K562 (cell line): ENCODE results near the gene EIF4EBP2. TPM values are rescaled to one million over a fixed set of nuclear protein-coding genes. Genes with fewer than 3 reads are reported as not detected.

Source experiments
- ATAC-seq: fragments of 200-7000 bp; cut with Tn5 transposase; 3 replicates; pipeline ENCODE4 v1.9.1; 2020; ENCODE audit warnings: moderate library complexity
- BruUV-seq: library from RNA; stranded (reverse); fragments of 400-500 nt; replicated peaks from 2 replicates; lab custom pipeline; 2021; lab: Mats Ljungman, UMichigan
- CTCF ChIA-PET: fragments of 300-600 bp; formaldehyde crosslinking; extraction: SDS; loops from one replicate; lab custom pipeline; 2021; ENCODE audit warnings: low intra/inter-chr PET ratio; lab: Yijun Ruan, JAX
- POLR2A ChIA-PET: fragments of 300-600, 350-650 bp; sonication (Branson Sonifier 250); formaldehyde crosslinking; extraction: SDS; loops from one replicate; lab custom pipeline; 2021; ENCODE audit warnings: antibody characterized with exemption, inconsistent platforms; lab: Yijun Ruan, JAX
- DNase-seq, 4 experiments: peaks; one replicate each; pipeline versions ENCODE4 v3.0.0 to v3.0.0-alpha.2; 2011 to 2018; ENCODE audit warnings: low spot score in 3 of 4, mixed read lengths in 3 of 4; ENCODE audit errors: extremely low read depth in 1 of 4
- FAIRE-seq: peaks from 2 replicates; lab custom pipeline; 2011; peaks lifted over from hg19 to GRCh38; lab: Jason Lieb, UNC
- H2AFZ ChIP-seq: 2 replicates; pipeline ENCODE4 v1.6.0; 2011; ENCODE audit warnings: low read depth, low read length, control low read depth, inconsistent platforms
- H3K27ac ChIP-seq: fragments of 200-600 bp; 3 replicates; pipeline ENCODE4 v1.8.0; 2011; ENCODE audit warnings: low read depth, mild to moderate bottlenecking, control low read depth, inconsistent platforms, low read length, moderate library complexity, mixed read lengths; ENCODE audit errors: extremely low read depth
- H3K27me3 ChIP-seq, 2 experiments: fragments of 300-600 bp in 1 of 2; 2 replicates in 1 of 2; 3 replicates in 1 of 2; pipeline versions ENCODE4 v1.6.0 to v1.8.0; 2011; ENCODE audit warnings: inconsistent platforms in 2 of 2, low read length in 2 of 2, mild to moderate bottlenecking in 1 of 2, mixed read lengths in 1 of 2, moderate library complexity in 1 of 2; ENCODE audit not compliant: control insufficient read depth in 2 of 2, insufficient read depth in 2 of 2
- H3K36me3 ChIP-seq: fragments of 300-600 bp; 3 replicates; pipeline ENCODE4 v1.8.0; 2011; ENCODE audit warnings: mild to moderate bottlenecking, low read length, inconsistent platforms; ENCODE audit not compliant: control insufficient read depth, insufficient read depth
- H3K4me1 ChIP-seq, 2 experiments: fragments of 200-600 bp in 1 of 2; replicated peaks in 1 of 2; 2 replicates in 1 of 2; 3 replicates in 1 of 2; pipeline versions ENCODE4 v1.5.1 to v1.8.0; 2011; ENCODE audit warnings: inconsistent platforms in 2 of 2, low read length in 2 of 2, mild to moderate bottlenecking in 1 of 2, mixed read lengths in 1 of 2, moderate library complexity in 1 of 2; ENCODE audit not compliant: control insufficient read depth in 2 of 2, insufficient read depth in 2 of 2
- H3K4me2 ChIP-seq: 2 replicates; pipeline ENCODE4 v1.6.1; 2011; ENCODE audit warnings: low read length, control low read depth, inconsistent platforms, mixed read lengths; ENCODE audit not compliant: insufficient read depth
- H3K4me3 ChIP-seq: fragments of 200-600 bp; sonication (generic), shearing (Covaris generic); 2 replicates; pipeline ENCODE4 v1.5.1; 2016; ENCODE audit warnings: control low read depth, inconsistent platforms
- H3K79me2 ChIP-seq: fragments of 200-600 bp; 3 replicates; pipeline ENCODE4 v1.8.0; 2011; ENCODE audit warnings: low read length, inconsistent platforms; ENCODE audit not compliant: control insufficient read depth, insufficient read depth
- H3K9ac ChIP-seq, 2 experiments: 2 replicates each; pipeline versions ENCODE4 v1.6.0 to v1.6.1; 2011; ENCODE audit warnings: low read depth in 2 of 2, low read length in 2 of 2, control low read depth in 1 of 2, inconsistent platforms in 1 of 2, mild to moderate bottlenecking in 1 of 2, mixed read lengths in 1 of 2; ENCODE audit not compliant: insufficient read depth in 1 of 2
- H3K9me1 ChIP-seq: one replicate; pipeline ENCODE4 v1.6.0; 2011; ENCODE audit warnings: inconsistent platforms, mild to moderate bottlenecking, low read length, moderate library complexity; ENCODE audit not compliant: control insufficient read depth, insufficient read depth
- H3K9me3 ChIP-seq: replicated peaks from 2 replicates; pipeline ENCODE4 v1.5.1; 2011; ENCODE audit warnings: low read depth, low read length, inconsistent platforms; ENCODE audit not compliant: control insufficient read depth, insufficient read depth
- H4K20me1 ChIP-seq: replicated peaks from 2 replicates; pipeline ENCODE4 v1.6.1; 2011; ENCODE audit warnings: low read length, inconsistent platforms, mixed read lengths; ENCODE audit not compliant: control insufficient read depth, insufficient read depth
- CBFA2T2 ChIP-seq: fragments of 450-650 bp; conservative IDR thresholded peaks from 2 replicates; pipeline ENCODE4 v1.6.1; 2017; ENCODE audit warnings: mild to moderate bottlenecking
- RAD51 ChIP-seq: fragments of 450-650 bp; IDR thresholded peaks from 2 replicates; pipeline ENCODE4 v1.7.1; 2016; ENCODE audit warnings: low read depth, mild to moderate bottlenecking, borderline replicate concordance
- USF2 ChIP-seq: sonication (generic); formaldehyde crosslinking; IDR thresholded peaks from 2 replicates; pipeline ENCODE4 v1.5.0; 2020; ENCODE audit warnings: missing genetic modification reagents
- ZNF449 ChIP-seq: fragments of 250-450 bp; sonication (Bioruptor Pico); IDR thresholded peaks from 2 replicates; pipeline ENCODE4 v1.8.0; 2022; ENCODE audit warnings: moderate library complexity, mild to moderate bottlenecking, inconsistent platforms
- WGBS: fragments of 100-300 bp; shearing (Covaris generic); methylation state at CpG from one replicate; pipeline ENCODE4 v1.1.6; 2016; ENCODE audit warnings: low coverage, mixed read lengths; ENCODE audit not compliant: insufficient coverage; ENCODE audit errors: missing lambda C conversion rate; 5-methylcytosine and 5-hydroxymethylcytosine counted together
- in situ Hi-C: fragments of 300-500 bp; cut with MboI; formaldehyde crosslinking; loops from 4 replicates; pipeline ENCODE4 v1.15.0; 2018; ENCODE audit warnings: inconsistent platforms, mixed read lengths
- intact Hi-C: fragments of 100-400 bp; cut with micrococcal nuclease; formaldehyde crosslinking; loops from 2 replicates; pipeline ENCODE4 v1.14.2; 2022
- polyA plus RNA-seq, 8 experiments: library from polyadenylated mRNA; depleted of rRNA in 4 of 8; stranded (reverse) in 5 of 8; unstranded in 3 of 8; fragments of >200 nt; fragmentation: Nextera tagmentation in 2 of 8; fragmentation: Illumina TruSeq in 1 of 8; extraction: Ambion mirVana in 2 of 8; extraction: Trizol in 1 of 8; gene quantifications; 2 replicates each; pipeline versions ENCODE4 v1.2.1 to v1.2.3, GENCODE V29; 2011 to 2014; ENCODE audit warnings: inconsistent platforms in 1 of 8, missing spikeins in 1 of 8
- total RNA-seq, 7 experiments: library from RNA; depleted of rRNA in 6 of 7; stranded (reverse); fragments of >200 nt in 6 of 7; fragmentation: Illumina TruSeq in 2 of 7; extraction: Trizol in 2 of 7; gene quantifications; 2 replicates each; pipeline versions ENCODE4 v1.2.1 to v1.2.3, GENCODE V29; 2011 to 2021; ENCODE audit warnings: low replicate concordance in 1 of 7

EIF4EBP2 gene
- total and polyA plus RNA-seq, 9 of the 15 experiments (the other 6 are each of a cell fraction or from before 2014, with no cell fraction given) = 16.1 to 67.5 (median 38.3) TPM

GRCh38 chr10:70354556-70354955 lies 49.4 kb upstream of the EIF4EBP2 start:
- no peaks in the 10 kb centered on the region for H3K9me3 ChIP-seq
- H3K4me3 ChIP-seq = no peak overlapping the region
- TF ChIP-seq RAD51 (0 out of 2 replicates have a peak, but pooled peaks have one; percentile 43), CBFA2T2 (no peak), USF2 (CRISPR knock-in tag) (peak; percentile 59), ZNF449 (CRISPR knock-in tag) (no peak)
- TF ChIP-seq, all 486 proteins: peak for 2
- Histone ChIP-seq H3K9me1 (no peaks in the 10 kb centered on the region), H3K36me3 (no peaks in the 10 kb centered on the region), H3K4me1 (no peaks in the 10 kb centered on the region; a peak in 1 of 5 replicates), H3K27me3 (peaks cover 0 to 20% of the 10 kb centered on the region in 2 experiments; a peak in 4 of 5 replicates), H3K79me2 (no peaks in the 10 kb centered on the region), H3K9ac (no peak overlapping the region), H4K20me1 (peaks cover 13% of the 10 kb centered on the region; the same call in 1 of the 2 replicates), H3K4me2 (no peak overlapping the region), H2AFZ (no peak overlapping the region), H3K27ac (no peak overlapping the region)
- BruUV-seq = no TSS peak
- no peak for FAIRE-seq
- in situ Hi-C loops = no loop called here
- 24% methylated on average over 5 of the region's 5 CpGs for WGBS
- intact Hi-C loops = no loop called here
- peak; percentile 48 for ATAC-seq
- DNase-seq = no peak
- POLR2A ChIA-PET = interaction anchor here (0.8 to 1.8 kb wide), 4 partner anchors 10 to 123 kb away, joined by 3 to 5 read pairs (median 3); no protein-coding TSS in a partner anchor
- CTCF ChIA-PET = no interaction called here
